Coronary artery (tissue), 2 donors: ENCODE data around the gene ZER1.

Source experiments
- DNase-seq: peaks from one replicate; pipeline ENCODE4 v3.0.0-alpha.2; 2017; ENCODE audit warnings: low spot score
- H3K27ac ChIP-seq, 2 donors: fragments of 200-600 bp; sonication (generic); one replicate each; pipeline ENCODE4 v1.5.1; 2016 to 2019
- H3K4me3 ChIP-seq: fragments of 200-600 bp; sonication (generic); 2 replicates; pipeline ENCODE4 v1.5.1; 2016; ENCODE audit warnings: mild to moderate bottlenecking, moderate library complexity
- TF ChIP-seq, protein P1 (sequence below): fragments of 200-600 bp; sonication (generic); IDR thresholded peaks from one replicate; pipeline ENCODE4 v1.5.1; 2019; ENCODE audit warnings: antibody characterized with exemption

Gene ZER1

DNA sequence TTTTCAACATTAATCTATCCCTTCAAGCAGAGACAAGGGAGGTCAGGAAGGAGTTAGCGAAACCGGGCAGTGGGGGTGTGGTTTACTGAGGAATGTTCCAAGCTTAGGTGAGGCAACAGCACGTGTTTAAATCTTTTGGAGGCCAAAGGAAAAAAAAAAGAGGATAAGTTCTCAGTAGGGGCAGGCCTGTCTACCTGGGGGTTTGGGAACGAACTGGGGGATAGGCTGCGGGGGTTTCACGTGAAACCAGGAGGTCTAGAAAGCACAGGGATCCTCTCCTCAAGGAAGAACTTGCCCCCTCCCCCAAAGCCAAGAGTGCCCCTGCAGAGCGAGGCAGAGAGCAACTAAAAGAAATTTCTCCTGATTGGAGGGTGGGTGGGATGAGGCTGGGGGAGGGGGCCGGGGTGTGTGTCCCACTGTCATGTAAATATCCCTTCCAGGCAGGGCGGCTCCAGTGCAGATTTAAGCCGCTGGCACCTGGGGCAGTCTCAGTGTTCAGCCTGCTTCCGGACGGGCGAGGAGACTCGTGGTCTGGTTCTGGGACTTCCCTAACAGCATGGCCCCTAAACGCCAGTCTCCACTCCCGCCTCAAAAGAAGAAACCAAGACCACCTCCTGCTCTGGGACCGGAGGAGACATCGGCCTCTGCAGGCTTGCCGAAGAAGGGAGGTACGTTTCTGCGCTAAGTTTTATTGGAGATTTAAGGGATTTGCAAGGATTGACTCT lies 88.2 kb downstream of the ZER1 start:
- DNase-seq: no peak
- H3K4me3 ChIP-seq: peak overlapping the region; percentile 70
- TF ChIP-seq, protein P1, sequence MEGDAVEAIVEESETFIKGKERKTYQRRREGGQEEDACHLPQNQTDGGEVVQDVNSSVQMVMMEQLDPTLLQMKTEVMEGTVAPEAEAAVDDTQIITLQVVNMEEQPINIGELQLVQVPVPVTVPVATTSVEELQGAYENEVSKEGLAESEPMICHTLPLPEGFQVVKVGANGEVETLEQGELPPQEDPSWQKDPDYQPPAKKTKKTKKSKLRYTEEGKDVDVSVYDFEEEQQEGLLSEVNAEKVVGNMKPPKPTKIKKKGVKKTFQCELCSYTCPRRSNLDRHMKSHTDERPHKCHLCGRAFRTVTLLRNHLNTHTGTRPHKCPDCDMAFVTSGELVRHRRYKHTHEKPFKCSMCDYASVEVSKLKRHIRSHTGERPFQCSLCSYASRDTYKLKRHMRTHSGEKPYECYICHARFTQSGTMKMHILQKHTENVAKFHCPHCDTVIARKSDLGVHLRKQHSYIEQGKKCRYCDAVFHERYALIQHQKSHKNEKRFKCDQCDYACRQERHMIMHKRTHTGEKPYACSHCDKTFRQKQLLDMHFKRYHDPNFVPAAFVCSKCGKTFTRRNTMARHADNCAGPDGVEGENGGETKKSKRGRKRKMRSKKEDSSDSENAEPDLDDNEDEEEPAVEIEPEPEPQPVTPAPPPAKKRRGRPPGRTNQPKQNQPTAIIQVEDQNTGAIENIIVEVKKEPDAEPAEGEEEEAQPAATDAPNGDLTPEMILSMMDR: no peak
- H3K27ac ChIP-seq: peak overlapping the region in 1 of 2 donors; percentile 79
